Measurements from ENCODE around the gene ACTR1A.
A peak's percentile ranks its signal among the peaks of the same experiment; 100 is the strongest.
"Not testable (repeated sequence)": the region's sequence is repeated elsewhere in the genome, so short reads cannot be mapped to it uniquely, and the experiment has no call there.

The ACTR1A gene

DNA sequence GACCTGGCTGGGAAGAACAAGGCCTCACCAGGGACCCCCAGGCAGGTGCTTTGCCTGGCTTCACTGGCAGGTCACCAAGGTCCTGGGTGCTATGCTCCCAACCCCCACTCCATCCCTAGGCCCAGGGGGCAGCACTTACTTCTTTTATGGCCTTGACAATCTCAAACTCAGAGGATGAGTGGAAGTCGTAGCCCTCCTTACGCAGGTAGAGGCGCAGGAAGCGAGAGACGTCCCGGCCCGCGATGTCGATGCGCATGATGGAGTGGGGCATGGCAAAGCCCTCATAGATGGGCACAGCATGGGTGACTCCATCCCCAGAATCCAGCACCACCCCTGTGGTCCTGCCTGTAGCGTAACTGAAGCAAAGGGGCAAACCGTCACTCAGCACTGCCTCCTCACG is 18.5 kb downstream of the ACTR1A start:
- no peak for DNase-seq (ENCODE audit: low spot score)

DNA sequence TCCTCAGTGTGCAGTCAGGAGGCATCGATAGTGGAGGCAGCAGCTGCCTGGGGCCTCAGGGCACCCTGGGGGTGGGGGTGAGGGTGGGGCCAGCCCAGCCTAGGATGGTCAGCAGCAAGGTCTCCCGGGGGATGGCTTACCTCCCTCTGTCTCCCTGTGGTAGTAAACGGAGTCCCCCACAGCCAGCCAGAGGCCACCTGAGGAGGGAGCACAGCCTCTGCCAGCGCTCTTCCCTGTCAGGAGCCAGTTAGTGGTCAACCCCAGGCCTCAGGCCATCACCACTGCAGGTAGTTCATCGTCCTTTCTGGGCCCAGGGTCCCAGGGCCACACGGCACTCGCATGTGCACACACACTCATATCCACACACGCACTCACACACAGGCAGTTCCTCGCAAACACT is 22.1 kb downstream of the ACTR1A start:
- no peak for DNase-seq (ENCODE audit: low spot score)

DNA sequence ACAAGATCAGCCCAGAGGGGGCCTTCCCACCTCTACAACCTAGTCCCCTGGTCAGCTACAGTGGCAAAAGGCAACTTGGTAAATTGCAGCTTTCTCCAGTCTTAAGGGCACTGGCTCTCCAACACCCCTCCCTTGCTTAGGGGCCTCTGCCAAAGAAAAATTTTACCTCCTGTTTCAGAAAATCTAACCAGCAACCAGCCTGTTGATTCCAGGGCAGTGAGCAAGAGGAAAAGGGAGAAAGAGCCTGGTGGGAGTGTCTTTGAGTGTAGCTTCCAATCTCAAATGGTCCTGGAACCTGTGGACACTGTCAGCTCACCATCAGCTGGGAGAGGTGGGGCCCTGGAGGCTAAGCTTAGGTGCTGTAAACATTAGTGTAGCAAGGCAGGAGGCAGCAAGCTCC is 22.9 kb downstream of the ACTR1A start:
- DNase-seq (ENCODE audit: low spot score) = no peak

DNA sequence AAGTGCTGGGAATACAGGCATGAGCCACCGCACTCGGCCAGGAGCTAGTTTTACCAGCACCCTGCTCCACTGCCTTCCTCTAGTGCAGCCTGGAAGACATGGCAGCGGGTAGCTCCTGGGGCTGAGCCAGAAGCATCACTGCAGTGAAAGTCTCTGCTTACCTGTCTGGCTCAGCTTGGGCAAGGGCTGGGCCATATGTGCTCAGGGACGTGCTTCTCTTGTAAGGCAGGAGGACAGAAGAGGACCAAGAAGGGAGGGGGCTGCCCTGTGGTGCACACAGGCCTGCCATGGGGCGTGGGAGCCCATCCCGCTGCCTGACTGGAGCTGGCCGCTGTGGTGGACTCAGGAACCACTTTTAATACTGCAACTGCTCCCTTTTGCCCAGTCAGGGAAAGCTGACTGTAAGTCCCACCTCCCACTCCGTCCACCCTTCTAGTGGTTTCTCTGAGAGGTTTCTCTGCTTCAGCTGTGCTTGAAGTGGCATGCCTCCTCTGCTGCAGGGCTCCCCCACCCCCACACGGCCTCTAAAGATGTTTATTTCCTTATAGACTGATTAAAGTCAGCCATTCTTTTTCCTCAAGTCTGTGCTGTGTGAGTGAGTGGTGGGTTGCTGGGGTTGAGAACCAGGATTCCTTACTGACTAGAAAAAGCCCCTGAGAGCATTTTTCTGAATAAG is 25.9 kb downstream of the ACTR1A start:
- no peak for DNase-seq (ENCODE audit: low spot score)

DNA sequence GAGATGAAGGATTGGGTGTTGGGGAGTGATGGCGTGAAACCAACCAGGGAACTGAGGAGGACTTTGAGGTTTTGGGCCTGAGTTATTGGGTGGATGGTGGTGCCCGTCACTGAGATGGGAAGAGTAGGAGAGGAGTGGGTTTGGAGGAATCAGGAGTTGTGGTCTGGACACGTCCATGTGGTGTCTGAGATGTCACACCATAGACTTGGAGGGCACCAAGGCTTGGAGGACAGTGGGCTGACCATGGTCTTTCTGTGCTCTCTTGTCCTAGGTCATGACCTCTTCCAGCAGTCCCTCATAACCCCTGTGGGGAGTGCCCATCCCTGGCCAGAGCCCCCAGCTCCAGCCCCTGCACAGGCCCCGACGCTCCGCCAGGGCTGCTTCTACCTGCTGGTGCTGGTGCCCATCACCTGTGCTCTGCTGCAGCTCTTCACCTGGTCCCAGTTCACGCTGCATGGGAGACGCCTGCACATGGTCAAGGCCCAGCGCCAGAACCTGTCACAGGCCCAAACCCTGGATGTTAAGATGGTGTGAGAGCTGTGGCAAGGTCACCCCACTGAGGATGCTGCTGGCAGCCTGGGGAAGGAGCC is 27.0 kb downstream of the ACTR1A start:
- DNase-seq (ENCODE audit: low spot score) = no peak

DNA sequence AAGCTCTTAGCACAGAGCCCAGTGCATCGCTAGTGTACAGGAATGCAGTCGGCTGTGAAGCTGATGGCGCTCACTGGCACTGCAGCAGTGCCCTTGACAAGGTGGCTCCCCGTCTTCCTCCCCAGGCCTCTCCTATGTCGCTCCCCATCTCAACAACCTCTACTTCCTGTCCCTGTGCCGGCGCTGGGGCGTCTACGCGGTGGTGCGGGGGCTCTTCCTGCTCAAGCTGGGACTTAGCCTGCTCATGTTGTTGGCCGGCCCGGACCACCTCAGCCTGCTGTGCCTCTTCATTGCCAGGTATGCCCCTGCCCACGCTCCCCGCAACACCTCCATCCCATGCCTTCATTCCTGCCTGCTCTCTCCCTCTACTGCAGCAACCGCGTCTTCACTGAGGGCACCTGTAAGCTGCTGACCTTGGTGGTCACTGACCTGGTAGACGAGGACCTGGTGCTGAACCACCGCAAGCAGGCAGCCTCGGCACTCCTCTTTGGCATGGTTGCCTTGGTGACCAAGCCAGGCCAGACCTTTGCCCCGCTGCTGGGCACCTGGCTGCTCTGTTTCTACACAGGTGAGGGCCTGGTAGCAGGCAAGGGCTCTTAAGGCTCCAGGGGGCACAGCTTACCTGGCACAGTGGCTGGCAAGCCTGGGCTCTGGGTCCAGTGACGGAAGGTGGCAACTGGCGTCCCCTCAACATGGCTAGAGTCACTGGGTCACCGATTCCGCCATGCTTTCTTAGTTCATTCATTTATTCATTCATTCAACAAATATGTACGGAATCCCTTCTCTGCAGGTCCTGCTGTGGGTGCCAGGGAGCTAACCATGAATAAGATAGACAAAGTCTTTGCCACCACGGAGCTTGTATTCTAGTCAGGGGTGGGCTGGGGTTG is 28.8 kb downstream of the ACTR1A start:
- no peak for DNase-seq (ENCODE audit: low spot score)

DNA sequence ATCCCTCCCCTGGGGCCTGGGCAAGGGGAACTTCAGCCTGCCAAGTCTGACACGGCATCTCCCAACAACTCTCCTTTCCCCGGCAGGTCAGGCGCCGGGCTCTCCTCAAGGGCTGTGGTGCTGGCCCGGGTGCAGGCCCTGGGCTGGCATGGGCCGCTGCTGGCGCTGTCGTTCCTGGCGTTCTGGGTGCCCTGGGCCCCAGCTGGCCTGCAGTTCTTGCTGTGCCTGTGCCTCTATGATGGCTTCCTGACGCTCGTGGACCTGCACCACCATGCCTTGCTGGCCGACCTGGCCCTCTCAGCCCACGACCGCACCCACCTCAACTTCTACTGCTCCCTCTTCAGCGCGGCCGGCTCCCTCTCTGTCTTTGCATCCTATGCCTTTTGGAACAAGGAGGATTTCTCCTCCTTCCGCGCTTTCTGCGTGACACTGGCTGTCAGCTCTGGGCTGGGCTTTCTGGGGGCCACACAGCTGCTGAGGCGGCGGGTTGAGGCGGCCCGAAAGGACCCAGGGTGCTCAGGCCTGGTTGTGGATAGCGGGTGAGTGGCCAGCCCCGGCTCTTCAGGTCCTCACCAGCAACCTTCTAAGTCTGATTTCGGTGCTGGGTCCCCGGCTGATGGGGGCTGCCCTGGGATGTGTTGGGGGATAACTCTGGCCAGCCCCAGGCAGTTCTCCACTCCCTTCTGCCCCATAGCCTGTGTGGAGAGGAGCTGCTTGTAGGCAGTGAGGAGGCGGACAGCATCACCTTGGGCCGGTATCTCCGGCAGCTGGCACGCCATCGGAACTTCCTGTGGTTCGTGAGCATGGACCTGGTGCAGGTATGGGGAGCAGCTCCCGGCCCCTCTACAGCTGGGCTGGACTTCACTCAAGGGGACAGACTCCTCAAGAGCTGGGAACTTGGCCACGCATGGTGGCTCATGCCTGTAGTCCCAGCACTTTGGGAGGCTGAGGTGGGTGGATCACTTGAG is 31.6 kb downstream of the ACTR1A start:
- DNase-seq (ENCODE audit: low spot score) = no peak

DNA sequence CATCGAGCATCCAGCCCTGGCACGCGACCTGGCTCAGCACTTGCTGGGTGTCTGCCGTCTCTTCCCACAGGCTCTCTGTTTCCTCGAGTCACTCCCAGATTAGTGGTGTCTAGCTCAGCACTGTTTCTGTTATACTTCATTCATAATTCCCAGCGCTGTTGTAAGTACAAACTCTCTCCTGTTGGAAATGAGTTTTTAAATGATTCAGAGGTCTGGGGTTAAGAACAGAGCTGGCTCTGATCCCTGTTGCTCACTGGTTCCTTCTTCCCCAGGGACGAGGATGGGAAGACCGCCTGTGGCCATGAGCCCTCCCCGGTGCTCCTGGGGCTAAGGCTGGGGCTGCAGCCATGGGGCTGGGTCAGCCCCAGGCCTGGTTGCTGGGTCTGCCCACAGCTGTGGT is 33.8 kb downstream of the ACTR1A start:
- no peak for DNase-seq (ENCODE audit: low spot score)

DNA sequence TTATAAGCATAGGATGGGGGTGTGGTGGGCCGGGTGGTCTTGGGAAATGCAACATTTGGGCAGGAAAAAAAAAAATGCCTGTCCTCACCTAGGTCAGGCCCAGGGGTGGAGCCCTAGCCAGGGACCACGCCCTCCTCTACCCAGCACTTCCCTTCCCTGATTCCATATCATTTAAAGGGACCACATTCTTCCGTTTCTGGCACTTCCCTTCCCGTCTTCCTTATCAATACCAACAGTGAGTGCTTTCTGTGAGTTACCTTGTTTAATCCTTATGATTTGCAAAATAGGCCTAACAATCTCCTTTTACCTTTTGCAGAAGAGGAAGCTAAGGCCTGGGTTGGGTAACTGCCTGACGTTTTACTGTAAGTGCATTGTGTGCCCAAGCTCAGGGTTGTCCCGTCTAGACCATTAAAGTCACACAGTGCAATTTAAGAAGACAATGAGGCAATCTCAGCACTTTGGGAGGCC is 34.5 kb downstream of the ACTR1A start:
- DNase-seq (ENCODE audit: low spot score) = no peak

DNA sequence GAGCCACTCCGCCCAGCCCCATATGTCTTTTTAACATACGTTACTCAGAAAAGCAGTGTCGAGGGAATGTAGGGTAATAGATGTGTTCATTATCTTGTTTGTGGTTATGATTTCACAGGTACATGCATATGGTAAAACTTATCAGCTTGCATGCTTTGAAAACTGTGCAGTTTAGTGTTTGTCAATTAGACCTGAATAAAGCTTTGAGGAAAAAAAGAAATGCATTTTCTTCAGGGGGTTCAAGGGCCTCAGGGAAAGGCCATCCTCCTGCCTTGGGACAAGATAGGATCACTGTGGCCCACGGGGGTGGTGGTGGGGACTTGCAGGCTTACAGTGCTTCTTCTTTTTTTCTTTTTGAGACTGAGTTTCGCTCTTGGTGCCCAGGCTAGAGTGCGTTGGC is 35.2 kb downstream of the ACTR1A start:
- DNase-seq (ENCODE audit: low spot score) = no peak

DNA sequence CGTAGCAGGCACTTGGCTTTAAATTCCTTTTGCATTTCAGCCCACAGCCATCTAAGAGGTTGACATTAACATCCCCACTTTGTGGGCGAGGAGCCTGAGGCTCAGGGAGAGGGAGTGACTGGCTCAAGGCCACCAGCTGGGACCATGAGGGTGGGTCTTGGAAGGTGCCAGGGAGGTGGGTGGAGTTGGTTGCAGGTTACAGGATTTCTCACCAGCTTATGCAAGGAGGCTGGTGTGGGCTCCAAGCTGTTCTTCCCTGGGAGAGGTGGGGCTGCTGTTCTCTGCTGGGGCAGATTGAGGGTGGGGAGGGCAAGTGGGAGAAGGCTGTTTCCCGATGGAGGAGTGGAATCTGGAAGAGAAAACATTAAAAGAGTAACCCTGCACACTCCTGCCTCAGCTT is 37.0 kb downstream of the ACTR1A start:
- DNase-seq (ENCODE audit: low spot score) = no peak

DNA sequence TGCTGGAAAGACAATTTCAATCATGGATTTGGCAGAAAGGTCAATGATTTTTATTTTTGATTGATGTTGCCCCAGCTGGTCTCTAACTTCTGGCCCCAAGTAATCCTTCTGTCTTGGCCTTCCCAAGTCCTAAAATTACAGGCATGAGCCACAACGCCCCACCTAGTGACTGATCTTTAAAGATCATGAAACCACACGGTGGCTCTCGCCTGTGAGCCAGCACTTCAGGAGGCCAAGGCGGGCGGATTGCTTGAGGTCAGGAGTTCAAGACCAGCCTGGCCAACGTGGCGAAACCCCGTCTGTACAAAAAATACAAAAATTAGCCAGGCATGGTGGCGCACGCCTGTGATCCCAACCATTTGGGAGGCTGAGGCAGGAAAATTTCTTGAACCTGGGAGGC is 38.5 kb downstream of the ACTR1A start:
- DNase-seq (ENCODE audit: low spot score) = no peak

DNA sequence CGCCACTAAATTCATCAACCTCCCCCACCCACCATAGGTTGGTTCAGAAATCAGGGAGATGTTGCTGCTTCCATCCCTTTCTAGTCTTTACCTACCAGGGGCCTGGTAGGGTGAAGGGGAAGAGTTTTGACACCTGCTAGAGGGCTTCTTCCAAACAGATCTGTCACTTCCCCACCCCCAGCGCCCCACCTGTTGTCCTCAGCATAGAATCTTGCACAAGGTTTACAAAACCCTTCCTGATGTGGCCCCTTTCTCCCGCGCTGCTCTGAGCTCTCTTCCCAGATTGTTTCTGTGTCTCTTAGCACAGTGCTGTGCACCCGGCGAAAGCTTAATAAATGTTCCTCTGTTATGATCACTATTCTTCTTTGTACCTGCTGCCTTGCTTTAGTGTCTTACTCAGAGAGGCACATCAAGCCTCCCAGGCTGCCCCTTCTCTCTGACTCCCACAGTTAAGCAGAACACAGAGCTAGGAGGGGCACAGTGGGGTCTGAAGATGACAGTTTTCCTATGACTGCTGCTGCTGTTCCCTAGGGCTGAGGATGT is 39.9 kb downstream of the ACTR1A start:
- no peak for DNase-seq (ENCODE audit: low spot score)

DNA sequence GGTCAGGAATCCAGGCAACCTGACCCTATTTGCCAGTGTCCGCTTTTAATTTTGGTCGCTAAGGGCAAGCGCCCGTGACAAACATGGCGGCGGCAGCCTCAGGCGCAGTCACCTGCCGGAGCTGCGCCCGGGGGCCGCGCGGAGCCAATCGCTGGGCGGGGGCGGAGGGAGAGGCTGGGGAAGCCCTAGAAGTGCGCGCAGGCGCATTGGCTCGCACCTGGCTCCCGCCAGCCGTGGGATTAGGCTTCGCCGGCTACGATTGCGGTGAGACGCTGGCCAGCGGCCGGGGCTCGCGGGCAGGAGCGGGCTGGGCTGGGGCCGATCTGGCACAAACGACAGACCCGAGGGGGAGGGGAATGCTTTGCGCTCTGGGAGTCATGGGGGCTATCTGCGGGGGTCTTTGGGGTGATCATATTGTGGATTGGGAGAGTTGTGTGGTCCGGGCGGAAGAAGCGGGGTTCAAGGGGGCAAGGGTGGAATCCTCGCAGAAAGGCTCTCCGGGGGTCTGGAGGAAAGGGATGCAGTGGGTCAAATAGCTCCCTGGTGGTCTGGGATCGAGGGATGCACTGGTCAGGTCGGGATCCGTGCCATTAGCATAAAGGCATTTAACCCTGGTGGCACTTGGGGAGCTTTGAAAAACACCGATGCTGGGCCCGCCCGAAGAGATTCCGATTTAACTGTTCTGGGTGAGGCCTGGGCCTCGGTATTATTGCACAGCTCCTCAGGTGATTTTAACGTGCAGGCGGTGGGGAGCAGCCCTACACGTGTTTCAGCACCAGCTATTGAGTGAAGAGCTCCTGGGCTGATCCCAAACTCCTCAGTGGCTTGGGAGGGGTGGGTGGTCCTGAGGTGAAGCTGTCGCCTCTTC is 41.1 kb downstream of the ACTR1A start:
- peak; percentile 94 for DNase-seq (ENCODE audit: low spot score)

DNA sequence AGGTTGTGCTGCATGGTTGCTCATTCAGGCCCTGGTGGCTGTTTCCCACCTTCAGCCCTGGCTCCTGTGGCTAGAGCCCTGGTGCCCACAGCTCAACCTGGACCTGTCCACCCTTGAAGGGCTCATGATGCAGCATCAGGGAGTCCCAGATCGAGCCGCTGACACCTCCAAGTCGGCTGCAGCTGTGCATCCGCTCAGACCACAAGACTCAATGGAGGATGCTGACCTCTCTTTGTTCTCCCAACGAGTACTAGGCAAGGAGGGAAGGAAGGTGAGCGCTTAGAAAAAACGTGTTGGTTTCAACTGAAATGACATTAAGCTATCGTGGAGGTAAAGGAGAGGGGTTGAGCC is 41.7 kb downstream of the ACTR1A start:
- no peak for DNase-seq (ENCODE audit: low spot score)

DNA sequence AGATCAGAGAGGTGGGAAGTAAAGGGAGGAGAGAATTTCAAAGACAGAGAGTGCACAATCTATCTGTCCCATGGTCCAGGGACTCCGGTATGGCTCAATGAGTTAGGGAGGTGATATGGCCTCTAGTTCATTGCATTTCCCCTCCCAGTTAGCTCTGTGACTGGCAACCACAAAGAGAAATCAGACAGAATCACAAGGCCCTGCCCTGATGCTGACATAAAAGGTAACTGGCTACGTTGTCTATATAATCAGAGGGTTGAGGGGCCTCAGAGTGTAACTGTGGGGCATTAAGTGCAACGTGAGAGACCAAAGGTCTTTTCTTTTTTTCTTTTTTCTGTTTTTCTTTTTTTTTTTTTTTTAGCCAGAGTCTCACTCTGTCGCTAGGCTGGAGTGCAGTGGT is 43.9 kb downstream of the ACTR1A start:
- DNase-seq (ENCODE audit: low spot score) = no peak

DNA sequence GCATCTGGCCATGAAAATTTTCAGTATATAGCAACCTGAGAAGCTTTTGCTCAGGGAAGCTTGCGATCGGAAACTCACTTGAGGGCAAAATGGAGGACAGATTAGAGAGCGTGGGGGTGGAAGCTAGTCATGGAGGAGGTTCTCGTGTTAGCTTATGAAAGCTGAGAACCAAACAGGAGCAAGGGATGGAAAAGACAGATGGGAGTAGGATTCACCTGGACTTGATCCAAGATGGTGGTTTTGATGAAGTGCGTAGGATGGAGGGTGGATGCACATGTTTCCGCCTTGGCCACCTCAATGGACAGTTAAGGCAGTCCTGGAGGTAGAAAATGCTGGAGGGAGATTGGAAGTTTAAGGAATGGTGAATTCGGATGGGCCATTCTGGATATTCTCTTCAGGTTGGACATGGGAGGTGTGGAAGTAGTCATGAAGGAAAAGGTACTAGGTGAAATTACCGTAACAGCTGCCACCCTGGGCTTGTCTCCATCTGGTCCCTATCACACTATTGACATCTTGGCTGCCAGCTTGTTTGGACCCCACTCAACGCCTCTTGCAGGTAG is 44.8 kb downstream of the ACTR1A start:
- DNase-seq (ENCODE audit: low spot score) = no peak

DNA sequence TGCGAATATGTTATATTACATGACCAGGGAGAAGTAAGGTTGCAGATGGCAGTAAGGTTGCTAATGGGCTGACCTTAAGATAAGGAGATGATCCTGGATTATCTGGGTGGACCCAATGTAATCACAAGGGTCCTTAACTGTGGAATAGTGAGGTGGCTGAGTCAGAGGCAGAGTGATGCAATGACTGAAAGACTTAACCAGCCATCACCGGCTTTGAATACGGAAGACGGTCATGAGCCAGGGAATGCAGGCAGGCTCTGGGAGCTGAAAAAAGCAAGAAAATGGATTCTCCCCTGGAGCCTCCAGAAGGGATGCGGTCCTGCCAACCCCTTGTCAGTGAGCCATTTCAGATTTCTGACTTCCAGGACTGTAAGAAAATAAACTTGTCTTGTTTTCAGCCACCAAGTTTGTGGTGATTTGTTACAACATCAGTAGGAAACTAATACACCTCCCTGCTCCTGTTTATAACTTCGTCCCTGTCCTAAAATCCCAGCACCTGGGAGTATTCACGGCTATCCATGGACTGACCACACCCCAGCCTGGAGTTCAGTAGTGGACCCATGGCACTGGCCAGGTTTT is 46.5 kb downstream of the ACTR1A start:
- DNase-seq (ENCODE audit: low spot score) = no peak

DNA sequence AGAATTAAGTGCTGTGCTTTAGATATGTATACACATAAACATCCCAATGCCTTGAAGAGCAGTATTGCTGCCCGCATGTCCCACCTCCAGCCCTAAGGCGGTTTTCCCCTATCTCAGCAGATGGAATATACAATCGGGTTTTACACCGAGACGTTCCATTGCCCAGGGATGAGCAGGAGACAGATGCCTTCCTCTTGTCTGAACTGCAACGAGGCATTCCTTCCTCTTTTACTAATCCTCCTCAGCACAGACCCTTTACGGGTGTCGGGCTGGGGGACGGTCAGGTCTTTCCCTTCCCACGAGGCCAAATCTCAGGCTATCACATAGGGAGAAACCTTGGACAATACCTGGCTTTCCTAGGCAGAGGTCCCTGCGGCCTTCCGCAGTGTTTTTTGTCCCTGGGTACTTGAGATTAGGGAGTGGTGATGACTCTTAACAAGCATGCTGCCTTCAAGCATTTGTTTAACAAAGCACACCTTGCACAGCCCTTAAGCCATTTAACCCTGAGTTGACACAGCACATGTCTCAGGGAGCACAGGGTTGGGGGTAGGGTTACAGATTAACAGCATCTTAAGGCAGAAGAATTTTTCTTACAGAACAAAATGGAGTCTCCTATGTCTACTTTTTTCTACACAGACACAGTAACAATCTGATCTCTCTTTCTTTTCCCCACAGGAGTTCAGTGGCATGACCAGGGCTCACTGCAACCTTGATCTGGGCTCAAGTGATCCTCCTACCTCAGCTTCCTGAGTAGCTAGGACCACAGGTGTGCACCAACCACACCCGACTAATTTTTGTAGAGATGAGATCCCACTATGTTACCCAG is 47.6 kb downstream of the ACTR1A start:
- DNase-seq (ENCODE audit: low spot score) = not testable (repeated sequence)

Data from activated CD4-positive, alpha-beta T cell treated with anti-CD3 and anti-CD28 coated beads, Interleukin-2, Interleukin-4, amounts not matched to agents 100 ng/mL and 50 ng/mL, durations not matched to agents 16 hours and 8 hours (primary cell).